PC-9 (cell line): ENCODE data around the gene CACNA2D4.

Source experiments
- CTCF ChIP-seq: fragments of 200-600 bp; sonication (generic); conservative IDR thresholded peaks from 2 replicates; pipeline ENCODE4 v1.6.1; 2017; ENCODE audit warnings: mixed run types, antibody characterized with exemption, mild to moderate bottlenecking, moderate library complexity
- EZH2 ChIP-seq: fragments of 200-600 bp; sonication (generic); IDR thresholded peaks from 2 replicates; pipeline ENCODE4 v1.8.0; 2017; ENCODE audit warnings: antibody characterized with exemption, low read depth

- TF ChIP-seq CTCF (no peak), EZH2 (no peak)
Observed at GRCh38 chr12:1839464-1839863, 79.0 kb downstream of the CACNA2D4 start.
